Measurements from ENCODE around the gene RPS21.

- TF ChIP-seq CTCF (IDR thresholded peaks at IDR 0.05; ENCODE audit: low read depth, low read length, missing input control) (no peak), RAD21 (IDR thresholded peaks at IDR 0.05) (no peak), SP1 (IDR thresholded peaks at IDR 0.05) (no peak), FOXA1 (IDR thresholded peaks at IDR 0.05) (no peak), GABPA (IDR thresholded peaks at IDR 0.05 in 1 of 2, conservative IDR thresholded peaks at IDR 0.05 in 1 of 2) (no peak)
- TF ChIP-seq, protein P1, sequence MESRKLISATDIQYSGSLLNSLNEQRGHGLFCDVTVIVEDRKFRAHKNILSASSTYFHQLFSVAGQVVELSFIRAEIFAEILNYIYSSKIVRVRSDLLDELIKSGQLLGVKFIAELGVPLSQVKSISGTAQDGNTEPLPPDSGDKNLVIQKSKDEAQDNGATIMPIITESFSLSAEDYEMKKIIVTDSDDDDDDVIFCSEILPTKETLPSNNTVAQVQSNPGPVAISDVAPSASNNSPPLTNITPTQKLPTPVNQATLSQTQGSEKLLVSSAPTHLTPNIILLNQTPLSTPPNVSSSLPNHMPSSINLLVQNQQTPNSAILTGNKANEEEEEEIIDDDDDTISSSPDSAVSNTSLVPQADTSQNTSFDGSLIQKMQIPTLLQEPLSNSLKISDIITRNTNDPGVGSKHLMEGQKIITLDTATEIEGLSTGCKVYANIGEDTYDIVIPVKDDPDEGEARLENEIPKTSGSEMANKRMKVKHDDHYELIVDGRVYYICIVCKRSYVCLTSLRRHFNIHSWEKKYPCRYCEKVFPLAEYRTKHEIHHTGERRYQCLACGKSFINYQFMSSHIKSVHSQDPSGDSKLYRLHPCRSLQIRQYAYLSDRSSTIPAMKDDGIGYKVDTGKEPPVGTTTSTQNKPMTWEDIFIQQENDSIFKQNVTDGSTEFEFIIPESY (IDR thresholded peaks at IDR 0.05), result no peak
- TF ChIP-seq, protein P2, sequence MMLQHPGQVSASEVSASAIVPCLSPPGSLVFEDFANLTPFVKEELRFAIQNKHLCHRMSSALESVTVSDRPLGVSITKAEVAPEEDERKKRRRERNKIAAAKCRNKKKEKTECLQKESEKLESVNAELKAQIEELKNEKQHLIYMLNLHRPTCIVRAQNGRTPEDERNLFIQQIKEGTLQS (IDR thresholded peaks at IDR 0.05), result no peak
- TF ChIP-seq, protein P3, sequence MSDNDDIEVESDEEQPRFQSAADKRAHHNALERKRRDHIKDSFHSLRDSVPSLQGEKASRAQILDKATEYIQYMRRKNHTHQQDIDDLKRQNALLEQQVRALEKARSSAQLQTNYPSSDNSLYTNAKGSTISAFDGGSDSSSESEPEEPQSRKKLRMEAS (IDR thresholded peaks at IDR 0.05), result no peak
These were observed 49.8 kb downstream of the RPS21 start for GRCh38 chr20:62436692-62437091.

All from liver (tissue), 3 donors.